ENCODE measurements around the gene PRLR.
A peak's percentile ranks its signal among the peaks of the same experiment; 100 is the strongest.

Gene PRLR

DNA sequence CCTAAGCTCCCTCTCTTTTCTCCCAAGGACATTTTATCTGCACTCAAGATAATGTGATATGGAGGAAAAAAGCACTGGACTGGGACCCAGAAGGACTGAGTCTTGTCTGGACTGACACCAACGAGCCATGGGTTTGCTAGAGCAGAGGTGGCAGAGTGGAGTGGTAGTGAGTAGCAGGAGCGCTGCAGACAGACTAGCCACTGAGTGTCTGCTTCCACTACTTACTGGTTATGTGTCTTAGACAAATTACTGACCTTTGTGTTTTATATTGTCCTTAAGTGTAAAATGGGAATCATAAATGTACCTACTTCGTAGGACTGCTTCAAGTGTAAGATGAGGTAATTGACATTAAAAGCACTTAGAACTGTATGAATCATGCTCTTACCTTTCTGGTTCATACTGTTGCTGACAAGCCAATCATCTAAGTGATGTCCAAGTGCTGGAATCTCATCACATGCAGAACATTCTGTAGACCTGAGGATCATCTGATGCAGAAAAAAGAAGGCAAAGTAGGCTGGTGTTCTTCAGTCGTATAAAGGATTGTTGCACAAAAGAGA is 12.5 kb upstream of the PRLR start:
- H3K27ac Mint-ChIP-seq: no peak overlapping the region
- H3K4me3 Mint-ChIP-seq: no peak overlapping the region
- peaks cover 29% of the 10 kb centered on the region for H3K27me3 Mint-ChIP-seq

DNA sequence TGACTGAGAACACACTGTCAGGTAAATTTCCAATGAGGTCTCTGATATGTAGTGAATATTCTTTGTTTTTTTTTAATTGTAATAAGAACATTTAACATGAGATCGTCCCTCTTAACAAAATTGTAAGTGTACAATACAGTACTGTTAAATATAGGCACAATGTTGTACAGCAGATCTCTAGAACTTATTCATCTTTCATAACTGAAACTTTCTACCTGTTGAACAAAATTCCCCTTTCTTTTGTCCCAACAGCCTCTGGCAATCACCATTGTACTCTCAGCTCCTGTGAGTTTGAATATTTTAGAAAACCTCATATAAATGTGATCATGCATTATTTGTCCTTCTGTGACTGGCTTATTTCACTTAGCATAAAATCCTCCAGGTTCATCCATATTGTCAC is 10.6 kb upstream of the PRLR start:
- Mint-ChIP-seq H3K27me3 (peaks cover 29% of the 10 kb centered on the region), H3K4me3 (no peak overlapping the region), H3K36me3 (ENCODE audit: low read depth) (no peaks in the 10 kb centered on the region), H3K9me3 (no peaks in the 10 kb centered on the region), H3K27ac (no peak overlapping the region), H3K4me1 (ENCODE audit: low read depth) (no peaks in the 10 kb centered on the region)

More for the DNA sequence above, 12.5 kb upstream of the PRLR start:
- Mint-ChIP-seq H3K9me3 (no peaks in the 10 kb centered on the region), H3K36me3 (ENCODE audit: low read depth) (no peaks in the 10 kb centered on the region), H3K4me1 (ENCODE audit: low read depth) (no peaks in the 10 kb centered on the region)

DNA sequence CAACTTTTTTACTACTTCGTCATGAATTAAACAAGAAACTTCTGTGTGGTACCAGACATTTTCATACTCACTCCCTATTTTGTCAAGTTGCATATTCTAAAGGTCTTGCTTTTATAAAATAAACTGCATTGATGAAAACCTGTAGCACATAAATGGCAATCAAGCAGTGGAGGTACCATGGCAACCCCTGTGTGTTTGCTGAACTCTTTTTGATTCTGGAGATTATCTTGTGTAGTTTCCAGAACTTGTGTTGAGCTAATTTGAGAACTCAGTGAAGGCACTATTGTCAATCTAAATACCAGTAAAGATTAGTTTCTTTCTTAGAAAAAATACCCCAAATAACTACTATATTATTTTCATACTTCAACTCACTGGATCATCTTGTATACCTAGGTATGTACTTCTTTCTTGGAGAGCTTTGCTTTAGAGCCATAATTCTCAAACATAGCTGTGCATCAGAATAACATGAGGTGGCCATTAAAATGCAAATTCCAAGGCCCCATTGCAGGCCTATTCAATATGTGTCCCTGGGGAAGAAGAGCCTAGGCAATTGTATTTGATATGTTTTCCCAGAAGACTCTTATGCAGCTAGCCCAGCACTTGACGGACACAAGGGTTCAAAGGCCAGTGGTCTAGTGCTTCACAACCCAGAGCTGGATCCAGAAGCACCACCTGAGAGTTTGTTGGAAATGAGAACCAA is 9.8 kb upstream of the PRLR start:
- Mint-ChIP-seq H3K27me3 (peaks cover 29% of the 10 kb centered on the region), H3K9me3 (no peaks in the 10 kb centered on the region), H3K4me3 (no peak overlapping the region)

DNA sequence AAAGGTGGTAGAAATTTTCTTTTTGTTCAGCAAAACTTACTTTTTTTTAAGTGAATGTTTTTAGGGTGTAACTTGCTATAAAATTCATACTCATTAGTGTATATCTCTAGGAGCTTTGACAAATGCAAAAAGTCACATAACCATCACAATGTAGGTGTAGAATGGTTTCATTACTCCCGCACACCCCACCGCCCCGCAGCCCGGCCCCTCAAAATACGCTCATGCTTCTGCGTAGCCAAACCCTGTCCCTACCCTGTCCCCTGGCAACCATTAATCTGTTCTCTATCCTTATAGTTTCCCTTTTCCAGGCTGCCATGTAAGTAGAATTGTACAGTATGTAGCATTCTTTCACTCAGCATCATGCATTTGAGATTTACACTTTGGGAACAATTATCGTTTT is 9.2 kb upstream of the PRLR start:
- H3K4me3 Mint-ChIP-seq: no peak overlapping the region
- H3K36me3 Mint-ChIP-seq (ENCODE audit: low read depth): no peaks in the 10 kb centered on the region
- peaks cover 27% of the 10 kb centered on the region for H3K27me3 Mint-ChIP-seq
- H3K9me3 Mint-ChIP-seq: no peaks in the 10 kb centered on the region
- H3K4me1 Mint-ChIP-seq (ENCODE audit: low read depth): no peaks in the 10 kb centered on the region
- no peak overlapping the region for H3K27ac Mint-ChIP-seq

More for the DNA sequence above, 9.8 kb upstream of the PRLR start:
- no peaks in the 10 kb centered on the region for H3K4me1 Mint-ChIP-seq (ENCODE audit: low read depth)
- H3K27ac Mint-ChIP-seq: no peak overlapping the region
- no peaks in the 10 kb centered on the region for H3K36me3 Mint-ChIP-seq (ENCODE audit: low read depth)

DNA sequence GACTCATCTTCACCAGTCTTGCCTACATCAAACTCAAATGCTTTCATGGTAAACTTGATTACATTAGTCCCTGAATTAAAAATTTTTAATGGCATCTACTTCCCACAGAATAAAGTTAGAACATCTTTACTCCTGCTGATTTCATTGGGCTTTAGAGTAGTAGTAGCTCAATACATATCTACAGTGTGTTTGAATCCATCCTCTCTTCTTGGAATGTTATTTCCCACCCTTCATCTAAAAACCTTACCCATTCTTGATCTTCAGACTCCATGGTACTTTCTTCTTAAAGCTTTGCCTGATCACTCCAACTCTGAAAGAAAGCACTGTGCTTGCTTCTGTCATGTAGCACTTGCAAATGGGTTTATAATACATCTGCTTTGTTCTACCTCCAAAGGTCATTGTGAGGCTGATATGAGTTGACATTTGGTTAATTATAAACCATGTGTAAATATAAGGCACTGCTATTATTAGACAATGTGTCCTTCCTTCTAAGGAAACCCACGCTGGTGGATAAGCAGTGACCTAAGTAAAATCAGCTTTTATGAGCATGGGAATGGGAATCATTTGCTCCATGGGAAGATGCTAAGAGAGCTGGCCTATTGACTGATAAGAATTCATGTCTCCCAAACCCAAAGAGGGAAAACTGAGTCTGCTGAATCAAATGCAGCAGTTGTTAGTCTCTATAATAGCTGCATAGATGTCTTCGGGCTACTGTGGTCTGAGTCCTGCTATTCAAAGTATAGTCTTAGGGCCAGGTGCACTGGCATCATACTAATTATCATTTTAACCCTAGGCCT is 7.5 kb upstream of the PRLR start:
- Mint-ChIP-seq H3K4me3 (no peak overlapping the region), H3K36me3 (ENCODE audit: low read depth) (no peaks in the 10 kb centered on the region), H3K27me3 (peaks cover 22% of the 10 kb centered on the region), H3K27ac (no peak overlapping the region), H3K4me1 (ENCODE audit: low read depth) (no peaks in the 10 kb centered on the region), H3K9me3 (no peaks in the 10 kb centered on the region)

DNA sequence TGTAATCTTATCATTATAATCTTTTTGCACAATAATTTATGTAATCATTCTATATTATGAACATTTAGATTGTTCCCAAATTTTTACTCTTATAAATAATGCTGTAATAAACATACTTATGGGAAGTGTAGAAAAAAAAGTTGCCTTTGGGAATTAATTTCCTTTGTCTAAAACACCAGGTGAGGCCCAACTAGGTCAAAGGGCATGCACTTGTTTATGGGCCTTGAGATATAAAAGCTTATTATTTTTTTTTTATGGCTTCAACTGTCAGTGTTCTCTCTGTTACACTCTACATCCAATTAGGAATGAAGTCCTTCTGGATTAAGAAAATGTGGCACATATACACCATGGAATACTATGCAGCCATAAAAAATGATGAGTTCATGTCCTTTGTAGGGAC is 6.5 kb upstream of the PRLR start:
- Mint-ChIP-seq H3K27ac (no peak overlapping the region), H3K36me3 (ENCODE audit: low read depth) (no peaks in the 10 kb centered on the region), H3K4me1 (ENCODE audit: low read depth) (no peaks in the 10 kb centered on the region), H3K27me3 (peaks cover 23% of the 10 kb centered on the region), H3K4me3 (no peak overlapping the region), H3K9me3 (no peaks in the 10 kb centered on the region)

DNA sequence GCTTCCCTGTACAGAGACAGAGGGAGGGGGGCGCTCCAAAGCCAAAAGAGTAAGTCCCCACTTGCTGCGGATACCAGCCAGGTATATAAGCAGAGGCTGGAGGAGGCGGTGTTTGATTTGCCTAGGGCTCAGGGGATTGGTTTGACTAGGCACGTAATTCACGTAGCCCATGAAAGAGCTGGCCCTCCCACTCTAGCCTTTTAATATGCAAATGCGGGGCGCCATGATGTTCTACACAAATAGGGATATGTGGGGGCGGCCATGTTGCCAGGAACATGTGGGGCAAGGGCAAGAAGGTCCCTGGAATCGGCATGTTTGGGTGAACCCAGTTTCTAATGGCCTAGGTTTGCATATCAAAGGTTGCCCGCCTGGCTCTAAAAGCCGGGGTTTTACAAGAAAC is 3.3 kb upstream of the PRLR start:
- Mint-ChIP-seq H3K36me3 (ENCODE audit: low read depth) (no peaks in the 10 kb centered on the region), H3K4me1 (ENCODE audit: low read depth) (peaks cover 9% of the 10 kb centered on the region), H3K4me3 (no peak overlapping the region), H3K9me3 (no peaks in the 10 kb centered on the region), H3K27me3 (peaks cover 45% of the 10 kb centered on the region), H3K27ac (no peak overlapping the region)

DNA sequence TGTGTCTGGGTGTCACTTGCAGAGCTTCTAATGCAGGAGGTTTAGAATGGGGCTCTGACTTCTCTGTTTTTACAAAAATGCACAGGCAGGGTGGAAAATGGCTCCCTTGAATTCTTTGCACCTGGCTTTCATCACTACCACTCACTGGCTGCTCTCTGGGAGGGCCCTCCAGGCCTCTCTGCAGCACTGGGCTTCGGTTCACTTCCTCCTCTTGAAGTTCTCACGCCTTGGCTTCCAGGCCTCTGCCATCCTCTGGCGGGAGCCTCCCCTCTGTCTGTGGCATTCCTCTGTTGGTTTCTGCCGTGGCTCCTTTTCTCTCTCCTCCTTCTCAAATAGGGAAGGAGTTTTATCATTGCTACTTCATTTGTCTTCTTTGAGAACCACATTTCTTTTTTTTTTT is 2.8 kb upstream of the PRLR start:
- Mint-ChIP-seq H3K27me3 (peaks cover 49% of the 10 kb centered on the region), H3K27ac (no peak overlapping the region), H3K4me1 (ENCODE audit: low read depth) (peaks cover 9% of the 10 kb centered on the region), H3K9me3 (no peaks in the 10 kb centered on the region), H3K4me3 (no peak overlapping the region), H3K36me3 (ENCODE audit: low read depth) (no peaks in the 10 kb centered on the region)

DNA sequence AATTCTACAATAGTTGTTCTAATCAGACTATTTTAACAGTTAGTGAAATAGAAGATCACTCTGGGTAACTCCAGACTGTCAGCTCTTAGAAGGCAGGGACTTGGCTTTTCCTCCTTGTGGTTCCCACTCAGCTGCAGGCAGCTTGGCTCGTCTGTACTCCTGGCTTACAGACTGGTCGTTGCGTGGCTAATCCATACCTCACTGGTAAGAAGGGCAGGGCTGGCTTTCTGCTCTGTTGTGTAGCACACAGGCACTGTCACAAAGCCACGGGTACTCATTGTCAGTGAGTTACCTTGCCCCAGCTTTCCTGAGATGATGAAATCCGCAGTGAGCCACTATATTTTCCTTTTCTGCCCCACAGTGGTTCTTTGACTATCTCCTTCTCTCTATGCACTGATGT is 1.8 kb upstream of the PRLR start:
- H3K9me3 Mint-ChIP-seq: no peaks in the 10 kb centered on the region
- H3K27me3 Mint-ChIP-seq: peaks cover 59% of the 10 kb centered on the region
- H3K4me1 Mint-ChIP-seq (ENCODE audit: low read depth): peaks cover 9% of the 10 kb centered on the region
- no peaks in the 10 kb centered on the region for H3K36me3 Mint-ChIP-seq (ENCODE audit: low read depth)
- no peak overlapping the region for H3K4me3 Mint-ChIP-seq
- H3K27ac Mint-ChIP-seq: no peak overlapping the region

DNA sequence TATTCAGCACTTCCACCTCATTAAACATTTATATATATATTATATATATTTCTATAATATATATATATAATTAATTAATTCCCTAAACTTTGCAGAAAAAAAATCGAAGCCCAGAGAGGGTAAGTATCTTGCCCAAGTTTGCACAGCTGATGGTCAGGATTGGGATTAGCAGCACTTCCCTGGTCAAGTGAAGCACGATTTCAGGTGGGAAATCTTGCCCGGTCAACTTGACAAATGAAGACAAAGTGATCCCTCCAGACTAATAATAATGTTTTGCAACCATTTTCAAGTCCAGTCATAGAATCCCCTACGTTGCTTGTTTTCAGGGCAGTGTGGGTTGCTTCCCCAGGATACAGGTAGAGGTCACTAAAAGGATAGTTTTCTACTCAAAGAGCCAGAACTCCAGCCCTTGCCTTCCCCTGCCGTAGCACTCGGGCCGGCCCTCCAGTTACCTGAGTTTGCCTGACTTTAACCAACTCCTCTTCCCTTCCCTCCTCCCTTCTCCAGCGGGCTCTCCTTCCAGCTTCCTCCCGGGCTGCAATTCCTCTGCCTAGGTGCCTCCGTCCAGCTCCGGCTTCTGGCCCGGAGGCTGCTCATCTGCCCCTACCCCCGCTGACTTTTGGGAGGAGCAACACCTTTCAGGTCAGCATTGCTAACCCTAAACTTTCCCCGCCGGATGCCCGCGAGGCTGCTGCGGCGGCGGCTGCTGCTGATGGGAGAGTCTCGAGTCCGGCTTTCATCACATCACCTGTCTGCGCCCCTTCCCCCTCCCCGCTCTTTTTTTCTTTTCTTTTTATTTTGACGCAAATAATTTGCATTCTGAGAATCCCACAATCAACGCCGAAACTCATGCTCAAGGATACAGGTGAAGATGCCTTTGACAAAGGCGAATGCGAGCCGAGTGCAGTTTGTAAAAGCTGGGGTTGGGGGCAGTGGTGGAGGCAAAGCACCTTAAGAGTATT is 930 bp downstream of the PRLR start:
- Mint-ChIP-seq H3K36me3 (ENCODE audit: low read depth) (no peaks in the 10 kb centered on the region), H3K27me3 (peaks cover 78% of the 10 kb centered on the region), H3K4me3 (peak overlapping the region; percentile 70), H3K27ac (no peak overlapping the region), H3K9me3 (no peaks in the 10 kb centered on the region), H3K4me1 (ENCODE audit: low read depth) (peaks cover 9% of the 10 kb centered on the region)

DNA sequence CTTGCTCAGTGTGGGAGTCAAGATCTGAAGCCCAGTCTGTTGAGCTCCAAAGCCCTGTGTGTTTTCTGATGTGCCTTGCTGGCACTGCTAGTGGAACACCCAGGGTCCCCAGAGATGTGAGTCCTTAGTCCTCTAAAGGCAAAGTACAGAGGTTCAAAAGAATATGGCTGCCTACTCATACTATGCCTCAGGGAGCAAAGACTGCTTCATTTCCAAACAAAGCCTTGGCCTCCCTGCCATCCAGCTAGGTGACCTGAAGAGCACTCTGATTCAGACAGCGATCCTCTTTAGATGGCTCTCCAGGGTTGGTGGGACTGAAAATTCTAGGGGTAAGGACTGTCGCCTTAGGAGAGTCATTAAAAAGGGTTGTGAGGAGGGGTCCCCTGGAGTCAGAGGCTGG is 2.0 kb downstream of the PRLR start:
- H3K27ac Mint-ChIP-seq: no peak overlapping the region
- no peaks in the 10 kb centered on the region for H3K36me3 Mint-ChIP-seq (ENCODE audit: low read depth)
- H3K27me3 Mint-ChIP-seq: peaks cover 83% of the 10 kb centered on the region
- H3K9me3 Mint-ChIP-seq: no peaks in the 10 kb centered on the region
- H3K4me3 Mint-ChIP-seq: no peak overlapping the region
- peaks cover 9% of the 10 kb centered on the region for H3K4me1 Mint-ChIP-seq (ENCODE audit: low read depth)

DNA sequence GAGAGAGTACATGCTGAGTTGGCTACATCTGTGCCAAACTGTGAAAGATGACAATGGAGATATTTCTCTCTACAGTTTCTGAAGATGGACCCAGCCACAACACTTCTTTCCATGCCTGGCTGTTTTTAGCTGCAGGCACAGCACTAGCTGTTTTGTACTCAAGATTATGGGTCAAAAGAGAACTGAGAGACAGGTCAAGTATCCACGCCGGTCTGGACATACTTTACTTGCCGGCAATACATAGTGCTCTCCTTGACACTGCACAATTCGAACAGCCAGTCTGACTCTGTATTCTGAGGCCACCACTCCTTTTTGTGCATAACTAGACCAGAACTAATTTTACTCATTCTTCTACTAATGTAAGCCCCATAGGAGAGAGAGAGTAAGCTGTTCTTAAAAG is 2.6 kb downstream of the PRLR start:
- Mint-ChIP-seq H3K27ac (no peak overlapping the region), H3K4me1 (ENCODE audit: low read depth) (peaks cover 9% of the 10 kb centered on the region), H3K9me3 (no peaks in the 10 kb centered on the region), H3K36me3 (ENCODE audit: low read depth) (no peaks in the 10 kb centered on the region), H3K4me3 (no peak overlapping the region), H3K27me3 (peaks cover 81% of the 10 kb centered on the region)

DNA sequence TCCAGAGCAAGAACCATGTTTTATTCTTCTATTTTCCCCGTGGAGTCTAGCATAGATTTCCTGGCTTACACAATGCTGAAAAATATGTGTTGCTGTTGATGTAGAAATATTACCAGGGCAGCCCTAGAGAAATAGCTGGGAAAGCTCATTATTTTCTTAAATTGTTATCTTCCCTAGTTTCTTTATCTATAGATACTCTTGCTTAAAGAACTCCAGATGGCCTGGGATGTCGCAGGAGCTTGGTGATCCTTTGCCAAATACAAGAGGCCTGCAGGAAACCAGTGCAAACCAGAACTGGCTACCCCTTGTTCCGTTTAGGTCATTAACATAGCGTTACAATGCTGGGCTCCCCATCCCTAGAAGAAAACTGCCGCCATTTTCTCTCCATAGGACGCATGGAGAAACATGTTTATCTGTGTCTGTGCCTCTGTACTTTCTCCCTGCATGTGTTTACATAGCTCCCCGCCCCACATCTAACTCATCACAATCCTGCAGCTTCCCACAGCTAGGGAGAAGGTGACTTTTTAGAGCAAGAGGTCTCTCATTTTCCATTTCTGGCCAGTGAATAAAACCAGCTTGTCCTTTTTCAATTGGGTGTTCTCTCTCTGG is 6.4 kb downstream of the PRLR start:
- Mint-ChIP-seq H3K4me1 (ENCODE audit: low read depth) (no peaks in the 10 kb centered on the region), H3K27ac (no peak overlapping the region), H3K9me3 (no peaks in the 10 kb centered on the region), H3K4me3 (no peak overlapping the region), H3K36me3 (ENCODE audit: low read depth) (no peaks in the 10 kb centered on the region), H3K27me3 (peaks cover 64% of the 10 kb centered on the region)

DNA sequence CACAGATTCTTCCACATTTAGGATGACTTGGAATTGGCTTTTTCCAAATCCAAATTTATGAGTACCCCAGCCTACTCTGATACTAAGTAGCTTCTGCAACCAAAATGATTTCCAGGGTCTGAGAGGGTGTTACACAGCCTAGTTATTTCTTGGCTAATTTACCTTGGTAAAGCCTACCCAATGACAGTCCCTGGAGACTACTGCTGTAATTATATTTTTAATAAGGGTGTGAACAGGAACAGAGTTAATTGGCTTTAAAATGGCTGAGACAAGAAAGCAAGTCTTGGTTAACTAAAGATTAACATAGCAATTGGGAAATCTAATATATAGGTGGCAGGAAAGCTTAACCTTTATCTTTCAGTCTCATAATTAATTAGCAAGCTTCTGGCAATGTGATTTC is 9.3 kb downstream of the PRLR start:
- Mint-ChIP-seq H3K36me3 (ENCODE audit: low read depth) (no peaks in the 10 kb centered on the region), H3K27ac (no peak overlapping the region), H3K4me1 (ENCODE audit: low read depth) (no peaks in the 10 kb centered on the region), H3K27me3 (peaks cover 37% of the 10 kb centered on the region), H3K9me3 (no peaks in the 10 kb centered on the region), H3K4me3 (no peak overlapping the region)

Measured in stimulated activated naive CD8-positive, alpha-beta T cell treated with anti-CD3 and anti-CD28 coated beads, Interleukin-15, Interleukin-2, amounts not matched to agents 100 ng/mL and 50 ng/mL, for 24 hours (primary cell).